Sigmoid colon (tissue), 4 donors: ENCODE measurements around the gene TAS1R2.

ENCODE experiments used
- POLR2A ChIP-seq, 2 donors: fragments of 450-650 bp; IDR thresholded peaks; one replicate each; pipeline ENCODE4 v1.6.1; 2016; ENCODE audit warnings: antibody characterized with exemption in 2 of 2, mild to moderate bottlenecking in 2 of 2, moderate library complexity in 2 of 2
- POLR2AphosphoS5 ChIP-seq, 4 donors: sonication (generic); formaldehyde crosslinking; IDR thresholded peaks; one replicate each; pipeline ENCODE4 v1.6.1; 2017; ENCODE audit warnings: antibody characterized with exemption in 4 of 4
- TF ChIP-seq, protein P1 (sequence below), 4 experiments: fragments of 450-650 bp in 3 of 4; fragments of 200-600 bp in 1 of 4; IDR thresholded peaks; one replicate each; pipeline ENCODE4 v1.5.1; 2016 to 2019; ENCODE audit warnings: antibody characterized with exemption in 4 of 4, mild to moderate bottlenecking in 3 of 4, moderate library complexity in 2 of 4

DNA sequence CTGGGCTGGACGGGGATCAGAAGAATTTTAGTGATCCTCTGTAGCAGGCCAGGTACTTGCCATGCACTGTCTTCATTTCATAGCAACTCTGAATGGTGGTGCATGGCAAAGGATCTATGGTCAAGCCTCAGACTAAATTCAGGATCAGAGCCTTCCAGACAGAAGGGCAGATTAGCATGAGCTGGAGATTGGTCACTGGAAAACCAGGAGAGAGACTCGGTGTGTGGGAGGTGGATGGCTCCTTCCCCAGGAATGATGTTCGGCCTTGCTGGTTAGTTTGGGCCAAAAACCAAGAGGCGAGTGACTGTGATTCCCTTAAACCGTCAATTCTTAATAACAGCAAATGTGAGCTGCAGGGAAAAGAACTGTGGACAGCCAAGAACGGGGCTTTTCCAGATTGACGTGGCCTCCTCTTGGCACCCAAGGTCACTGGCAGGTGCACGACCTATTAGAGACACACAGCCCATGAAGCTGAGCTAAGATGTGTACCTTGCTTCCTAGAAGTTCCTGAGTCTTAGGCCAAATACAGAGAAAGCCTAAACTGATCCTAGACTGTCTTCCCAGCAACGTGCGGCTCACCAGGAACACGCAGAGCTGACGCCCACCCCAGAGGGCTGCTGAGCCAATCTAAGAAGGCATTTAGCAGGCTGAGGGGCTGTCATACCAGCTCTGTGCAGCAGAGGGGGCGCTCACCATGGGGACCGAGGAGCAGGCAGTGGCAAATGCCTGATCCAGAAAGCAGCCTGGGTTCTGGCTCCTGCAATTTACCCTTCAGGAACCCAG, 24.4 kb upstream of the TAS1R2 start:
- TF ChIP-seq POLR2AphosphoS5 (IDR thresholded peaks at IDR 0.05) (no peak), POLR2A (IDR thresholded peaks at IDR 0.05) (no peak)
- TF ChIP-seq, protein P1, sequence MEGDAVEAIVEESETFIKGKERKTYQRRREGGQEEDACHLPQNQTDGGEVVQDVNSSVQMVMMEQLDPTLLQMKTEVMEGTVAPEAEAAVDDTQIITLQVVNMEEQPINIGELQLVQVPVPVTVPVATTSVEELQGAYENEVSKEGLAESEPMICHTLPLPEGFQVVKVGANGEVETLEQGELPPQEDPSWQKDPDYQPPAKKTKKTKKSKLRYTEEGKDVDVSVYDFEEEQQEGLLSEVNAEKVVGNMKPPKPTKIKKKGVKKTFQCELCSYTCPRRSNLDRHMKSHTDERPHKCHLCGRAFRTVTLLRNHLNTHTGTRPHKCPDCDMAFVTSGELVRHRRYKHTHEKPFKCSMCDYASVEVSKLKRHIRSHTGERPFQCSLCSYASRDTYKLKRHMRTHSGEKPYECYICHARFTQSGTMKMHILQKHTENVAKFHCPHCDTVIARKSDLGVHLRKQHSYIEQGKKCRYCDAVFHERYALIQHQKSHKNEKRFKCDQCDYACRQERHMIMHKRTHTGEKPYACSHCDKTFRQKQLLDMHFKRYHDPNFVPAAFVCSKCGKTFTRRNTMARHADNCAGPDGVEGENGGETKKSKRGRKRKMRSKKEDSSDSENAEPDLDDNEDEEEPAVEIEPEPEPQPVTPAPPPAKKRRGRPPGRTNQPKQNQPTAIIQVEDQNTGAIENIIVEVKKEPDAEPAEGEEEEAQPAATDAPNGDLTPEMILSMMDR (IDR thresholded peaks at IDR 0.05): peak; percentile 69 to 91 (median 80)
